Parathyroid adenoma (tissue), 2 donors: ENCODE results near the gene SLC37A2.
A peak's percentile ranks its signal among the peaks of the same experiment; 100 is the strongest.

Experiments
- H2AFZ ChIP-seq: fragments of 300-600 bp; sonication (generic); one replicate; pipeline ENCODE4 v1.7.0; 2017; ENCODE audit warnings: antibody characterized with exemption, mild to moderate bottlenecking
- H3K27ac ChIP-seq: fragments of 300-600 bp; sonication (generic); one replicate; pipeline ENCODE4 v1.7.0; 2017
- H3K27me3 ChIP-seq: fragments of 300-600 bp; sonication (generic); one replicate; pipeline ENCODE4 v1.7.0; 2017; ENCODE audit warnings: low read length; ENCODE audit not compliant: control insufficient read depth, insufficient read depth
- H3K36me3 ChIP-seq: fragments of 300-600 bp; sonication (generic); one replicate; pipeline ENCODE4 v1.7.0; 2017; ENCODE audit warnings: low read length; ENCODE audit not compliant: control insufficient read depth, insufficient read depth
- H3K4me1 ChIP-seq: fragments of 300-600 bp; sonication (generic); one replicate; pipeline ENCODE4 v1.7.0; 2017; ENCODE audit warnings: control low read depth
- H3K4me2 ChIP-seq: fragments of 300-600 bp; sonication (generic); one replicate; pipeline ENCODE4 v1.7.0; 2017; ENCODE audit warnings: low read length
- H3K4me3 ChIP-seq: fragments of 300-600 bp; sonication (generic); one replicate; pipeline ENCODE4 v1.7.0; 2017; ENCODE audit warnings: low read depth, low read length
- H3K79me2 ChIP-seq: fragments of 300-600 bp; sonication (generic); one replicate; pipeline ENCODE4 v1.7.0; 2017; ENCODE audit warnings: control low read depth
- H3K9ac ChIP-seq: fragments of 300-600 bp; sonication (generic); one replicate; pipeline ENCODE4 v1.7.0; 2017; ENCODE audit warnings: mild to moderate bottlenecking
- H3K9me3 ChIP-seq: fragments of 300-600 bp; sonication (generic); one replicate; pipeline ENCODE4 v1.7.0; 2017; ENCODE audit warnings: low read length; ENCODE audit not compliant: control insufficient read depth
- CTCF ChIP-seq: fragments of 300-600 bp; sonication (generic); IDR thresholded peaks from one replicate; pipeline ENCODE4 v1.7.0; 2017; ENCODE audit warnings: antibody characterized with exemption, mild to moderate bottlenecking
- donor health status: primary hyperparathyroidism.

Gene SLC37A2

GRCh38 chr11:125114518-125114917, 51.4 kb downstream of the SLC37A2 start:
- Histone ChIP-seq H3K79me2 (no peaks in the 10 kb centered on the region), H3K4me2 (no peak overlapping the region), H3K4me1 (no peaks in the 10 kb centered on the region), H3K36me3 (no peaks in the 10 kb centered on the region), H3K27ac (no peak overlapping the region), H3K27me3 (no peaks in the 10 kb centered on the region), H2AFZ (no peak overlapping the region), H3K9ac (no peak overlapping the region), H3K9me3 (no peaks in the 10 kb centered on the region), H3K4me3 (no peak overlapping the region)
- TF ChIP-seq CTCF: no peak

GRCh38 chr11:125117429-125117828, 54.3 kb downstream of the SLC37A2 start:
- Histone ChIP-seq H3K27ac (no peak overlapping the region), H2AFZ (no peak overlapping the region), H3K79me2 (no peaks in the 10 kb centered on the region), H3K9ac (no peak overlapping the region), H3K4me3 (no peak overlapping the region), H3K9me3 (no peaks in the 10 kb centered on the region), H3K36me3 (no peaks in the 10 kb centered on the region), H3K4me1 (no peaks in the 10 kb centered on the region), H3K4me2 (no peak overlapping the region), H3K27me3 (no peaks in the 10 kb centered on the region)
- TF ChIP-seq CTCF: no peak

GRCh38 chr11:125123194-125123946, 60.3 kb downstream of the SLC37A2 start:
- Histone ChIP-seq H3K27ac (no peak overlapping the region), H3K4me3 (no peak overlapping the region)

GRCh38 chr11:125123947-125124617, 61.0 kb downstream of the SLC37A2 start:
- Histone ChIP-seq H3K9ac (no peak overlapping the region), H3K27ac (no peak overlapping the region), H3K4me2 (no peak overlapping the region), H3K79me2 (no peaks in the 10 kb centered on the region), H3K4me3 (no peak overlapping the region), H3K36me3 (no peaks in the 10 kb centered on the region), H2AFZ (peak overlapping the region; percentile 59), H3K27me3 (no peaks in the 10 kb centered on the region), H3K9me3 (no peaks in the 10 kb centered on the region), H3K4me1 (no peaks in the 10 kb centered on the region)
- peak; percentile 26 for TF ChIP-seq CTCF

More at GRCh38 chr11:125123194-125123946, 60.3 kb downstream of the SLC37A2 start:
- Histone ChIP-seq H3K36me3 (no peaks in the 10 kb centered on the region), H3K9me3 (no peaks in the 10 kb centered on the region), H2AFZ (peak overlapping the region; percentile 59), H3K4me1 (no peaks in the 10 kb centered on the region), H3K4me2 (no peak overlapping the region), H3K9ac (no peak overlapping the region), H3K27me3 (no peaks in the 10 kb centered on the region), H3K79me2 (no peaks in the 10 kb centered on the region)
- no peak for TF ChIP-seq CTCF
